Breast epithelium (tissue), 3 donors: Measurements from ENCODE around the gene RUFY1.

Experiments used
- POLR2A ChIP-seq: fragments of 450-650 bp; IDR thresholded peaks from one replicate; pipeline ENCODE4 v1.6.1; 2016; ENCODE audit warnings: antibody characterized with exemption, mild to moderate bottlenecking, moderate library complexity
- TF ChIP-seq, protein P1 (sequence below), 3 donors: fragments of 450-650 bp; IDR thresholded peaks; one replicate each; pipeline ENCODE4 v1.5.1; 2016 to 2017; ENCODE audit warnings: antibody characterized with exemption in 3 of 3, mild to moderate bottlenecking in 3 of 3, moderate library complexity in 3 of 3

DNA sequence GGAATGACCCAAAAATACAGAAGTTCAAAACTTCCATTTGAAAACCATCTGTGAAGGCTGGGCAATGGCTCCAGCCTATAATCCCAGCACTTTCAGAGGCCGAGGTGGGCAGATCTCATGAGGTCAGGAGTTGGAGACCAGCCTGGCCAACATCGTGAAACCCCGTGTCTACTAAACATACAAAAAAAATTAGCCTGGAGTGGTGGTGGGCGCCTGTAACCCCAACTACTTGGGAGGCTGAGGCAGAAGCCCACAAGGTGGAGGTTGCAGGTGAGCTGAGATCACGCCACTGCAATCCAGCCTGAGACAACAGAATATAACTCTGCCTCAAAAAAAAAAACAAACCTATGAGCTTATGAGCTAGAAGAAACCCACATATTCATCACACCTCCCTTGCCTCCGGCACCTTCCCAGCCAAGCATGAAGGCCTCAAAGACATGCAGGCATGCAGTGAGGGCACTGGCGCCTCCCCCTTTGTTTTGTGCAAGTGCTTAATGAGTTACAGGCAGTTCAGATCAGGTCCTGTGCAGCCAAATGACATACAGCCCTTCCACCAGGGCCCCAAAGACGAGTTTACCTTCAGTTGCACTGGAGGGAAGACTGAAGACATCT lies 63.2 kb downstream of the RUFY1 start:
- TF ChIP-seq, protein P1, sequence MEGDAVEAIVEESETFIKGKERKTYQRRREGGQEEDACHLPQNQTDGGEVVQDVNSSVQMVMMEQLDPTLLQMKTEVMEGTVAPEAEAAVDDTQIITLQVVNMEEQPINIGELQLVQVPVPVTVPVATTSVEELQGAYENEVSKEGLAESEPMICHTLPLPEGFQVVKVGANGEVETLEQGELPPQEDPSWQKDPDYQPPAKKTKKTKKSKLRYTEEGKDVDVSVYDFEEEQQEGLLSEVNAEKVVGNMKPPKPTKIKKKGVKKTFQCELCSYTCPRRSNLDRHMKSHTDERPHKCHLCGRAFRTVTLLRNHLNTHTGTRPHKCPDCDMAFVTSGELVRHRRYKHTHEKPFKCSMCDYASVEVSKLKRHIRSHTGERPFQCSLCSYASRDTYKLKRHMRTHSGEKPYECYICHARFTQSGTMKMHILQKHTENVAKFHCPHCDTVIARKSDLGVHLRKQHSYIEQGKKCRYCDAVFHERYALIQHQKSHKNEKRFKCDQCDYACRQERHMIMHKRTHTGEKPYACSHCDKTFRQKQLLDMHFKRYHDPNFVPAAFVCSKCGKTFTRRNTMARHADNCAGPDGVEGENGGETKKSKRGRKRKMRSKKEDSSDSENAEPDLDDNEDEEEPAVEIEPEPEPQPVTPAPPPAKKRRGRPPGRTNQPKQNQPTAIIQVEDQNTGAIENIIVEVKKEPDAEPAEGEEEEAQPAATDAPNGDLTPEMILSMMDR (IDR thresholded peaks at IDR 0.05) = no peak
- TF ChIP-seq POLR2A = no peak
